ENCODE measurements around the gene TTC23.

The TTC23 gene

DNA sequence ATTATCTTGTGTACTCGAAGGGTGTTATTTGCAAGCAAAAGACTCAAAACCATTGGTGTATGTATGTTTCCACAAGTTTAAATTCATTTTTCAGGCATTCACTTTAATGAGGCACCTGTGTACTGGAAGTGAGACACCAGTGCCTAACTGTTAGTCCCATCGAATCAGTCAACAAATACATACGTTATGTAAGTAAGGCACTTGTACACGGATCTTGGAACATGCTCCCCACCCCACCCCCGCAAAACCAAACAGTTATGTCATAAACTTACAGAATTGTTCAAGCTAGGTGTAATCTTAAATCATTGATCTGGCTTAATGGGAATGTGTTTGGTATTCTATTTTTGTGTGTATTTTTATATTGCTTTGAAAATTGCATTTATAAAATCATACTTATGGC, 19.1 kb upstream of the TTC23 start:
- no peak for TF ChIP-seq CTCF (conservative IDR thresholded peaks at IDR 0.05; ENCODE audit: low read depth)
- no peak for DNase-seq (ENCODE audit: low spot score)
- POLR2A ChIA-PET (ENCODE audit: low non-redundant PET) = no interaction called here
- CTCF ChIA-PET = interaction anchor here (1.0 to 1.1 kb wide), 2 partner anchors 14 to 436 kb away, joined by 3 read pairs; no protein-coding TSS in a partner anchor
- H3K27ac ChIP-seq = no peak overlapping the region

GRCh38 chr15:99267957-99268356, 18.6 kb upstream of the TTC23 start:
- POLR2A ChIA-PET (ENCODE audit: low non-redundant PET) = no interaction called here
- CTCF ChIA-PET = interaction anchor here (1.0 to 1.1 kb wide), 2 partner anchors 13 to 436 kb away, joined by 3 read pairs; no protein-coding TSS in a partner anchor

DNA sequence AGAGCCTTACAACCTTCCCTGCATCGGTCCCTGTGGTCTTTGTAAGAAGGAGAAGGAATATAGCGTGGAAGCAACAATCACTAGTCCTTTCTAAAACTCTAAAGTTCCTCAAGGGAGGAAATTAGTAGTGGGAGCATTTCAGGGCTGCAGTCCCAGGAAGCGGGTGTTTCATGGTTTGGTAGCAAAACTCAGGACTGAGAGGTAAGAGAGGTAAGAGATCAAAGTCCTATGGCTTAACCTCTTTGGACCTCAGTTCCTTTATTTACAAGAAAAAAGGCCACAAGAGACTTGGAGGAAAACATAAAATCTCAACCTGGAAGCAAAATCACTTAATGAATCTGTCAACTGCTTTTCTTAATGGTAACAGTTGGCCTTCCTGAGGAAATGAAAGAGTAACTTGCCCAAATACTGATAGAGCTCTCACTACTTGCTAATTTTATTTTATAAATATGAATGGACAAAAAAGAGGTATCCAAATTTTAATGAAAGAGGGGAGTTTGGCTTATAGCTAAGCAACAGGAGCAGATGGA, 16.2 kb upstream of the TTC23 start:
- CTCF ChIA-PET = interaction anchor here (0.6 kb wide), 1 partner anchor 220 kb away, joined by 3 read pairs; no protein-coding TSS in a partner anchor
- POLR2A ChIA-PET (ENCODE audit: low non-redundant PET) = no interaction called here
- TF ChIP-seq CTCF (conservative IDR thresholded peaks at IDR 0.05; ENCODE audit: low read depth) = no peak
- DNase-seq (ENCODE audit: low spot score) = no peak
- H3K27ac ChIP-seq = no peak overlapping the region

More at GRCh38 chr15:99267957-99268356, 18.6 kb upstream of the TTC23 start:
- no peak overlapping the region for H3K27ac ChIP-seq
- no peak for TF ChIP-seq CTCF (conservative IDR thresholded peaks at IDR 0.05; ENCODE audit: low read depth)
- DNase-seq (ENCODE audit: low spot score) = no peak

DNA sequence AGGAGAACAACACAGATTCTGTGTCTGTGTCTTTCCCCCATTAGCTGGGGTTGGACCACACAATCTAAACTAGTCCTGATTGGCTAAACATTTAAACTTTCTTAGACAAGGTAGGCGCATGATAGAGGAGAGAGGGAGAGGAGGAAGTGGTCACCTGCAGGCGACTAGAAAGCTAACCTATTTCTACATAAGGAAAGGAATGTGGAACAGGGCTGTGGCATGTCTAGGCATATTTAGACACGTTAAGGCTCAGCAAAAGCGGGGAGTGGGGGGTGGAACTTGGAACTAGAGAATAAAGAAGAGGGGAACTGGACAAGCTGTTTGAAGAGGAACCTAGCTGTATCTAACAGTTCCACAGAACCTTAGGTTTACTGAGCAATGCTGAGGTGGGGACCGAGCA, 14.7 kb upstream of the TTC23 start:
- H3K27ac ChIP-seq = no peak overlapping the region
- peak; percentile 71 for DNase-seq (ENCODE audit: low spot score)
- ChIA-PET CTCF (interaction anchor here (0.8 to 0.9 kb wide), 2 partner anchors 9 to 10 kb away, joined by 3 to 5 read pairs; no protein-coding TSS in a partner anchor), POLR2A (ENCODE audit: low non-redundant PET) (no interaction called here)
- no peak for TF ChIP-seq CTCF (conservative IDR thresholded peaks at IDR 0.05; ENCODE audit: low read depth)

GRCh38 chr15:99257107-99257750, 7.8 kb upstream of the TTC23 start:
- no peak overlapping the region for H3K27ac ChIP-seq
- POLR2A ChIA-PET (ENCODE audit: low non-redundant PET) = no interaction called here
- no peak for TF ChIP-seq CTCF (conservative IDR thresholded peaks at IDR 0.05; ENCODE audit: low read depth)
- DNase-seq (ENCODE audit: low spot score) = no peak
- CTCF ChIA-PET = interaction anchor here (0.6 kb wide), 1 partner anchor 16 kb away, joined by 4 read pairs; no protein-coding TSS in a partner anchor

GRCh38 chr15:99253381-99254090, 4.2 kb upstream of the TTC23 start:
- DNase-seq (ENCODE audit: low spot score) = no peak
- TF ChIP-seq CTCF (conservative IDR thresholded peaks at IDR 0.05; ENCODE audit: low read depth) = no peak
- CTCF ChIA-PET = interaction anchor here (1.7 kb wide), 1 partner anchor 15 kb away, joined by 3 read pairs; no protein-coding TSS in a partner anchor
- POLR2A ChIA-PET (ENCODE audit: low non-redundant PET) = no interaction called here
- no peak overlapping the region for H3K27ac ChIP-seq

Measured in RWPE1 (cell line).